Left lung (tissue), 10 donors: Measurements from ENCODE around the gene TMPRSS11B. TPM values are rescaled to one million over a fixed set of nuclear protein-coding genes. Genes with fewer than 3 reads are reported as not detected.

ENCODE experiments used
- ATAC-seq: fragments of 200-7000 bp; cut with Tn5 transposase; one replicate; pipeline ENCODE4 v1.9.1; 2020; ENCODE audit warnings: moderate library complexity
- DNase-seq, 4 donors: peaks; one replicate each; pipeline ENCODE4 v3.0.0-alpha.2; 2013 to 2020
- H3K27ac ChIP-seq, 2 donors: fragments of 200-600 bp; sonication (generic) in 1 of 2; one replicate each; pipeline versions ENCODE4 v1.5.0 to v1.8.0; 2020 to 2021
- H3K27me3 ChIP-seq, 2 donors: fragments of 200-600 bp; sonication (generic) in 1 of 2; one replicate each; pipeline versions ENCODE4 v1.5.0 to v1.8.0; 2020 to 2021
- H3K36me3 ChIP-seq, 2 donors: fragments of 200-600 bp; sonication (generic) in 1 of 2; one replicate each; pipeline versions ENCODE4 v1.5.0 to v1.8.0; 2020 to 2021
- H3K4me1 ChIP-seq, 2 donors: fragments of 200-600 bp; one replicate each; pipeline ENCODE4 v1.8.0; 2021
- H3K4me3 ChIP-seq, 2 donors: fragments of 200-600 bp; sonication (generic) in 1 of 2; one replicate each; pipeline versions ENCODE4 v1.5.0 to v1.8.0; 2020 to 2021; ENCODE audit warnings: mild to moderate bottlenecking in 1 of 2
- H3K9me3 ChIP-seq, 2 donors: fragments of 200-600 bp; sonication (generic) in 1 of 2; one replicate each; pipeline versions ENCODE4 v1.5.0 to v1.8.0; 2020 to 2021
- CTCF ChIP-seq, 2 donors: fragments of 200-600 bp; sonication (generic) in 1 of 2; IDR thresholded peaks; one replicate each; pipeline versions ENCODE4 v1.5.0 to v1.8.0; 2021; ENCODE audit warnings: antibody characterized with exemption in 2 of 2
- intact Hi-C, 2 donors: fragments of 100-400 bp; cut with DNase I; formaldehyde crosslinking; loops; one replicate each; pipeline versions ENCODE4 v1.11.2 to v1.14.2; 2022
- polyA plus RNA-seq, 6 donors: library from polyadenylated mRNA; unstranded; fragments of 120-200 nt; gene quantifications; one replicate each; pipeline ENCODE4 v1.2.1, GENCODE V29; 2013; ENCODE audit not compliant: insufficient read length in 6 of 6
- total RNA-seq, 2 donors: library from RNA; stranded (reverse); fragmentation: NEBNext Ultra II Directional; extraction: Animal tissue kit (Norgen Biotek cat#: 25700); gene quantifications; one replicate each; pipeline ENCODE4 v1.2.1, GENCODE V29; 2021
- donor health status: DM: no; HTN: yes; CAD: no.
- donor health status: DM: no; HTN: no; CAD: no.

Gene TMPRSS11B
- total and polyA plus RNA-seq, 8 donors: 0.06 to 0.24 (median 0.11) TPM; not detected in 3

DNA sequence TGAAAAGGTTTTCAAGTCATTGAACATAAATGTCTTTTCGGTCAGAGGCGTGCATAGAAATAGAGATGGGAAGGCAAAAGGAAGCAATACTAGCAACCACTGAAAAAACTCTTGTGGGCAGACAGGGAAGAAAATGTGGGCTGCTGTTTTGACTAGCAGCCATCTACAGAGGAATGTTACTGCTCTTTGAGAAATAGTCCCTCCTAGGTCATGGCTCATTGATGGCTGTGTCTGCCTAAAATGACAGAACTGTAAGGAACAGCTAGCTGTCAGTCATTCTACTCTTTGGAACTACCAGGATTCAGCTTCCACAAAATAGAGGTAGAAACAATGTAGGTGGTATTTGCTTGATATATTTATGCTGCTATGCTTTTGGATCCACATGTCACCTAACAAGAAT is 26.9 kb upstream of the TMPRSS11B start:
- Histone ChIP-seq H3K4me1 (no peaks in the 10 kb centered on the region), H3K36me3 (no peaks in the 10 kb centered on the region), H3K9me3 (no peaks in the 10 kb centered on the region), H3K4me3 (no peak overlapping the region), H3K27me3 (no peaks in the 10 kb centered on the region), H3K27ac (no peak overlapping the region)
- no peak for TF ChIP-seq CTCF (IDR thresholded peaks at IDR 0.05)
- ATAC-seq (no peak), DNase-seq (no peak)
- intact Hi-C loops: loop anchor here in 1 of 2 donors (5.0 kb wide), 1 partner anchor 105 kb away; no protein-coding TSS in a partner anchor

DNA sequence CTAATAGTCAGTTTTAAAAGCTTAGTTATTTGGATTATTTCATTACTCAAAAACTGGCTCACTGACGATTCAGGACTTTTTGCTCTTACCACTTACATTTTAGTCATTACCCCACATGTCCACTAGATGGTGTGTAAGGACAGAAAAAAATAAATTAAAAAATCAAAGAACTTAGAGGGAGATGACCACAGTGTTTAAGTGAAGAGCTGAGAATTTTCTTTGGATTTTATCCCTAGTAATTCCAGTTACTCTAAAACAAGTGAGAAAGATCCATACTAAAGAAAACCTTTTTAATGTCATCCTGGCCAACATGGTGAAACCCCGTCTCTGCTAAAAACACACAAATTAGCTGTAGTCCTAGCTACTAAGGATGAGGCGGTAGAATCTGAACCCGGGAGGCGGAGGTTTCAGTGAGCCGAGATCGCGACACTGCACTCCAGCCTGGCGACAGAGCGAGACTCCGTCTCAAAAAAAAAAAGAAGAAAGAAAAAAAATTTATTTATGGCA is 26.4 kb upstream of the TMPRSS11B start:
- H3K27me3 ChIP-seq: no peaks in the 10 kb centered on the region
- H3K27ac ChIP-seq: no peak overlapping the region
- H3K4me3 ChIP-seq: no peak overlapping the region
- DNase-seq: peak in 2 of 4 donors; percentile 50 to 64
- H3K9me3 ChIP-seq: no peaks in the 10 kb centered on the region
- intact Hi-C loops: loop anchor here in 1 of 2 donors (5.0 kb wide), 1 partner anchor 105 kb away; no protein-coding TSS in a partner anchor
- no peaks in the 10 kb centered on the region for H3K4me1 ChIP-seq
- ATAC-seq: peak; percentile 93
- no peaks in the 10 kb centered on the region for H3K36me3 ChIP-seq
- peak; percentile 65 to 76 for TF ChIP-seq CTCF (IDR thresholded peaks at IDR 0.05)

GRCh38 chr4:68267433-68267944 is 22.0 kb upstream of the TMPRSS11B start:
- H3K4me1 ChIP-seq: no peaks in the 10 kb centered on the region
- H3K36me3 ChIP-seq: no peaks in the 10 kb centered on the region
- H3K27ac ChIP-seq: no peak overlapping the region
- intact Hi-C loops: no loop called here
- DNase-seq (no peak), ATAC-seq (no peak)
- H3K9me3 ChIP-seq: no peaks in the 10 kb centered on the region
- no peak for TF ChIP-seq CTCF (IDR thresholded peaks at IDR 0.05)
- H3K4me3 ChIP-seq: no peak overlapping the region
- H3K27me3 ChIP-seq: no peaks in the 10 kb centered on the region

- no peak for TF ChIP-seq CTCF (IDR thresholded peaks at IDR 0.05)
- intact Hi-C loops: no loop called here
- Histone ChIP-seq H3K4me1 (no peaks in the 10 kb centered on the region), H3K36me3 (no peaks in the 10 kb centered on the region), H3K4me3 (no peak overlapping the region), H3K27me3 (no peaks in the 10 kb centered on the region), H3K27ac (no peak overlapping the region), H3K9me3 (no peaks in the 10 kb centered on the region)
- DNase-seq (no peak), ATAC-seq (peak; percentile 58)
Observed at GRCh38 chr4:68264875-68265565, 19.5 kb upstream of the TMPRSS11B start.

DNA sequence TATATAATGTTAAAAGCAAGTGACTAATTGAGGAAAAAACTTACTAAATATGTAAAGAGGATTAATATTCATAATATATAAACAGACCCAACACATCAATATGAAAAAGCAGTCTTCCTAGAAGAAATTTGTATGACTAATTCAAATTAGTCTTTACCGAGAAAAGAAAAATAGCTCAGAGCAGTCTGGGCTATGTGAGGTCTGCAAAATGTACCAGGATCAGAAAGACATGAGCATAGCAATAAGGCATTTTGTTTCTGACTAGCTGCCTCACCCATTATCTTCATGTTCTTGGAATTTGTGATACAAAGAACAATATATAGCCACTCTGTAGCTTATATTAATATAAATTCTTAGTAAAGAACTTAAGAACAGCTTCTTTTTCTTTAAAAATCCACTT is 13.7 kb upstream of the TMPRSS11B start:
- no peak overlapping the region for H3K4me3 ChIP-seq
- H3K27me3 ChIP-seq: no peaks in the 10 kb centered on the region
- no peak for TF ChIP-seq CTCF (IDR thresholded peaks at IDR 0.05)
- H3K4me1 ChIP-seq: no peaks in the 10 kb centered on the region
- intact Hi-C loops: no loop called here
- no peak overlapping the region for H3K27ac ChIP-seq
- DNase-seq (no peak), ATAC-seq (no peak)
- H3K9me3 ChIP-seq: no peaks in the 10 kb centered on the region
- no peaks in the 10 kb centered on the region for H3K36me3 ChIP-seq
